Measurements from ENCODE around the gene GABRB1.

GABRB1 gene

DNA sequence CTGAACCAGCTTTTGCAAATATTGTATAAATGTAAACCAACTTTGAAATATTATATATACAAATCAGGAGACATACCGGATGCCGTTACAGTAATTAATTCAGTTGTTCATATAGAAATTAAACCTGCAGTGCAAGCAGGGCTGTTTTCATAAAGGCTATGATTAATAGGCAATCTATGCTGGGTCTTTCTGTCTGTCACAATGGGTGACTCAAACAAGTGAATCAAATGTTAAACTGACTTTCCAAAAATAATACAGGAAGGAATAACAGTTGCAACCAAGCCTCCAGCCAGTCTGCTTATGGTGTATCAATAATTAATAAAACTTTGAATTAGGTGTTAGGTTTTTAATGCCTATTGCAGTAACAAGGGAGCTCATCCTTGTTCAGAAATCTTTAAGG, 43.9 kb downstream of the GABRB1 start:
- H2AFZ ChIP-seq (ENCODE audit: low read length): no peak overlapping the region
- no peak overlapping the region for H3K4me2 ChIP-seq (ENCODE audit: low read depth, low read length)

GRCh38 chr4:47075919-47076318, 44.6 kb downstream of the GABRB1 start:
- Histone ChIP-seq H4K20me1 (ENCODE audit: insufficient read depth, low read length) (no peaks in the 10 kb centered on the region), H3K27ac (ENCODE audit: low read length) (no peak overlapping the region), H3K79me2 (ENCODE audit: low read length) (no peaks in the 10 kb centered on the region), H3K4me2 (ENCODE audit: low read depth, low read length) (no peak overlapping the region), H3K4me1 (ENCODE audit: low read length) (no peaks in the 10 kb centered on the region), H3K36me3 (replicated peaks; ENCODE audit: insufficient read depth, low read length) (no peaks in the 10 kb centered on the region), H3K4me3 (ENCODE audit: low read length) (no peak overlapping the region), H2AFZ (ENCODE audit: low read length) (no peak overlapping the region), H3K9me2 (replicated peaks; ENCODE audit: insufficient read depth, low read length) (no peaks in the 10 kb centered on the region), H3K27me3 (replicated peaks; ENCODE audit: insufficient read depth, low read length) (no peaks in the 10 kb centered on the region), H3K9me3 (replicated peaks; ENCODE audit: insufficient read depth, low read length) (no peaks in the 10 kb centered on the region), H3F3A (ENCODE audit: insufficient read depth, low read length) (no peaks in the 10 kb centered on the region), H3K9ac (ENCODE audit: low read length) (no peak overlapping the region)
- no peak for DNase-seq
- TF ChIP-seq EZH2 (optimal IDR thresholded peaks at IDR 0.05; ENCODE audit: low read depth, low read length) (no peak), EZH2phosphoT487 (IDR thresholded peaks at IDR 0.05; ENCODE audit: low read length) (no peak)

More for the DNA sequence above, 43.9 kb downstream of the GABRB1 start:
- no peaks in the 10 kb centered on the region for H3K36me3 ChIP-seq (replicated peaks; ENCODE audit: insufficient read depth, low read length)
- DNase-seq: peak; percentile 3
- no peaks in the 10 kb centered on the region for H3K9me2 ChIP-seq (replicated peaks; ENCODE audit: insufficient read depth, low read length)
- H3K9ac ChIP-seq (ENCODE audit: low read length): no peak overlapping the region
- no peaks in the 10 kb centered on the region for H3K27me3 ChIP-seq (replicated peaks; ENCODE audit: insufficient read depth, low read length)
- H4K20me1 ChIP-seq (ENCODE audit: insufficient read depth, low read length): no peaks in the 10 kb centered on the region
- no peaks in the 10 kb centered on the region for H3K79me2 ChIP-seq (ENCODE audit: low read length)
- H3K27ac ChIP-seq (ENCODE audit: low read length): no peak overlapping the region
- no peaks in the 10 kb centered on the region for H3K9me3 ChIP-seq (replicated peaks; ENCODE audit: insufficient read depth, low read length)
- H3F3A ChIP-seq (ENCODE audit: insufficient read depth, low read length): no peaks in the 10 kb centered on the region
- no peaks in the 10 kb centered on the region for H3K4me1 ChIP-seq (ENCODE audit: low read length)
- TF ChIP-seq, protein P1, sequence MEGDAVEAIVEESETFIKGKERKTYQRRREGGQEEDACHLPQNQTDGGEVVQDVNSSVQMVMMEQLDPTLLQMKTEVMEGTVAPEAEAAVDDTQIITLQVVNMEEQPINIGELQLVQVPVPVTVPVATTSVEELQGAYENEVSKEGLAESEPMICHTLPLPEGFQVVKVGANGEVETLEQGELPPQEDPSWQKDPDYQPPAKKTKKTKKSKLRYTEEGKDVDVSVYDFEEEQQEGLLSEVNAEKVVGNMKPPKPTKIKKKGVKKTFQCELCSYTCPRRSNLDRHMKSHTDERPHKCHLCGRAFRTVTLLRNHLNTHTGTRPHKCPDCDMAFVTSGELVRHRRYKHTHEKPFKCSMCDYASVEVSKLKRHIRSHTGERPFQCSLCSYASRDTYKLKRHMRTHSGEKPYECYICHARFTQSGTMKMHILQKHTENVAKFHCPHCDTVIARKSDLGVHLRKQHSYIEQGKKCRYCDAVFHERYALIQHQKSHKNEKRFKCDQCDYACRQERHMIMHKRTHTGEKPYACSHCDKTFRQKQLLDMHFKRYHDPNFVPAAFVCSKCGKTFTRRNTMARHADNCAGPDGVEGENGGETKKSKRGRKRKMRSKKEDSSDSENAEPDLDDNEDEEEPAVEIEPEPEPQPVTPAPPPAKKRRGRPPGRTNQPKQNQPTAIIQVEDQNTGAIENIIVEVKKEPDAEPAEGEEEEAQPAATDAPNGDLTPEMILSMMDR (IDR thresholded peaks at IDR 0.05; ENCODE audit: low read length): no peak
- TF ChIP-seq EZH2phosphoT487 (IDR thresholded peaks at IDR 0.05; ENCODE audit: low read length): no peak
- no peak for TF ChIP-seq EZH2 (optimal IDR thresholded peaks at IDR 0.05; ENCODE audit: low read depth, low read length)
- no peak overlapping the region for H3K4me3 ChIP-seq (ENCODE audit: low read length)

DNA sequence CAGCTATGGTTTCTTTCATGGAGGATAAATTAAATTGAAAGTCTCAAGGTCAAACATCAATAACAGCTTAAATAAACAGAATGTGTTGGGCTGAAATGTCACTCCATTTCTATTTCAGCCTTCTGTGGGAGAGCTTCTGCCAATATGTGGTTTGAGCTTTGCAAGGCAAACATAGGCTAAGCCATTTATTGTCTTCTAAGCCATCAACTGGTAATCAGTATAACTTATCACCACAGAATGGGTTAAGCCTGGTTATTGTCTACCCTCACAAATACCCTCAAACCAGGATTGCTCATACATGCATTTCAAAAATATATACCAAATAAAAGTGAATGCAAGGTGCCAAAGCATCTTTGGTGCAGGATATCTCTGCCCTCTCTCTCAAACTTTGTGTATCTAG, 52.7 kb downstream of the GABRB1 start:
- Histone ChIP-seq H3F3A (ENCODE audit: insufficient read depth, low read length) (no peaks in the 10 kb centered on the region), H2AFZ (ENCODE audit: low read length) (no peak overlapping the region), H3K36me3 (replicated peaks; ENCODE audit: insufficient read depth, low read length) (no peaks in the 10 kb centered on the region), H3K9me2 (replicated peaks; ENCODE audit: insufficient read depth, low read length) (no peaks in the 10 kb centered on the region), H3K27me3 (replicated peaks; ENCODE audit: insufficient read depth, low read length) (no peaks in the 10 kb centered on the region), H3K4me2 (ENCODE audit: low read depth, low read length) (no peak overlapping the region), H3K9me3 (replicated peaks; ENCODE audit: insufficient read depth, low read length) (no peaks in the 10 kb centered on the region), H3K27ac (ENCODE audit: low read length) (no peak overlapping the region), H4K20me1 (ENCODE audit: insufficient read depth, low read length) (no peaks in the 10 kb centered on the region), H3K4me3 (ENCODE audit: low read length) (no peak overlapping the region), H3K79me2 (ENCODE audit: low read length) (no peaks in the 10 kb centered on the region), H3K9ac (ENCODE audit: low read length) (no peak overlapping the region), H3K4me1 (ENCODE audit: low read length) (no peaks in the 10 kb centered on the region)
- no peak for DNase-seq
- TF ChIP-seq, protein P1 (IDR thresholded peaks at IDR 0.05; ENCODE audit: low read length): no peak
- TF ChIP-seq EZH2phosphoT487 (IDR thresholded peaks at IDR 0.05; ENCODE audit: low read length): no peak
- TF ChIP-seq EZH2 (optimal IDR thresholded peaks at IDR 0.05; ENCODE audit: low read depth, low read length): no peak

DNA sequence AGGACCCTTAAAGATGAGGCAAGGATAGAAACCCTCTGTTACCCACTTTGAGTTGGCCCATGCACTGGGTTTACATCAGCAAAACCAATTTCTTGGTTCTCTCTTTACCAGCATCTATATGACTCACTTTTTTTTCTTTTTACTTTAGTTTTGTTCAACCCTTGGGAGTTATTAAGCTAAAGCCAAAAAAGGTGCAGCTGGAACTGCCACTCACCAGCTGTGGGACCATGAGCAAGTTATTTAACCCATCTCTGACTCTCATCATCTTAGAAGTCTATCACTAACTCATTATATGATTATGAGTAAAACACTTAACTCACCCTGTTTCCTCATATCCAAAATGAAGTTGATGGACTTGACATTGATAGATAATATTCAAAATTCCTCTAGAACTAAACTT, 53.4 kb downstream of the GABRB1 start:
- Histone ChIP-seq H2AFZ (ENCODE audit: low read length) (no peak overlapping the region), H3F3A (ENCODE audit: insufficient read depth, low read length) (no peaks in the 10 kb centered on the region), H3K9ac (ENCODE audit: low read length) (no peak overlapping the region), H3K4me2 (ENCODE audit: low read depth, low read length) (no peak overlapping the region), H3K4me1 (ENCODE audit: low read length) (no peaks in the 10 kb centered on the region), H3K27me3 (replicated peaks; ENCODE audit: insufficient read depth, low read length) (no peaks in the 10 kb centered on the region), H3K9me2 (replicated peaks; ENCODE audit: insufficient read depth, low read length) (no peaks in the 10 kb centered on the region), H3K27ac (ENCODE audit: low read length) (no peak overlapping the region), H3K4me3 (ENCODE audit: low read length) (no peak overlapping the region), H3K36me3 (replicated peaks; ENCODE audit: insufficient read depth, low read length) (no peaks in the 10 kb centered on the region), H3K79me2 (ENCODE audit: low read length) (no peaks in the 10 kb centered on the region), H3K9me3 (replicated peaks; ENCODE audit: insufficient read depth, low read length) (no peaks in the 10 kb centered on the region), H4K20me1 (ENCODE audit: insufficient read depth, low read length) (no peaks in the 10 kb centered on the region)
- no peak for DNase-seq
- TF ChIP-seq EZH2phosphoT487 (IDR thresholded peaks at IDR 0.05; ENCODE audit: low read length) (no peak), EZH2 (optimal IDR thresholded peaks at IDR 0.05; ENCODE audit: low read depth, low read length) (no peak)
- TF ChIP-seq, protein P1 (IDR thresholded peaks at IDR 0.05; ENCODE audit: low read length): no peak
